GM23248 (cell line): ENCODE measurements around the gene WDR43.

Source experiments
- EZH2 ChIP-seq: fragments of 200-600 bp; sonication (generic); IDR thresholded peaks from 2 replicates; pipeline ENCODE4 v1.6.1; 2018; ENCODE audit warnings: antibody characterized with exemption, mild to moderate bottlenecking; ENCODE audit not compliant: insufficient read depth, poor library complexity, severe bottlenecking
- EZH2phosphoT487 ChIP-seq: fragments of 200-600 bp; sonication (generic); IDR thresholded peaks from 2 replicates; pipeline ENCODE4 v1.6.1; 2018; ENCODE audit warnings: antibody characterized with exemption, moderate library complexity, mild to moderate bottlenecking, low read depth; ENCODE audit not compliant: insufficient read depth

GRCh38 chr2:28979041-28979440, 84.6 kb downstream of the WDR43 start:
- no peak for TF ChIP-seq EZH2
- TF ChIP-seq EZH2phosphoT487 = no peak
